ENCODE results near the gene RDM1.

The RDM1 gene

GRCh38 chr17:35930211-35931065, at the start of gene RDM1:
Gene RDM1, minus strand, starts transcription at chr17:35930773. Its CDS starts 46 bp downstream, at chr17:35930727.
- peak; percentile 64 for DNase-seq (ENCODE audit: low read depth)
- peak within 1 kb of the TSS; percentile 54 for H3K4me3 ChIP-seq (ENCODE audit: low read depth, low read length)
- no peak for TF ChIP-seq CTCF (conservative IDR thresholded peaks at IDR 0.05; ENCODE audit: low read depth, low read length)

- DNase-seq (ENCODE audit: low read depth) = no peak
- H3K4me3 ChIP-seq (ENCODE audit: low read depth, low read length) = no peak overlapping the region
- TF ChIP-seq CTCF (conservative IDR thresholded peaks at IDR 0.05; ENCODE audit: low read depth, low read length) = no peak
These were observed 47.8 kb upstream of the RDM1 start for GRCh38 chr17:35978346-35978745.

- no peak for TF ChIP-seq CTCF (conservative IDR thresholded peaks at IDR 0.05; ENCODE audit: low read depth, low read length)
- DNase-seq (ENCODE audit: low read depth) = no peak
- H3K4me3 ChIP-seq (ENCODE audit: low read depth, low read length) = no peak overlapping the region
These were observed 46.9 kb upstream of the RDM1 start for GRCh38 chr17:35977509-35977908.

GRCh38 chr17:35973333-35974260, 43.0 kb upstream of the RDM1 start:
- H3K4me3 ChIP-seq (ENCODE audit: low read depth, low read length) = no peak overlapping the region
- DNase-seq (ENCODE audit: low read depth) = peak; percentile 47
- TF ChIP-seq CTCF (conservative IDR thresholded peaks at IDR 0.05; ENCODE audit: low read depth, low read length) = no peak

- TF ChIP-seq CTCF (conservative IDR thresholded peaks at IDR 0.05; ENCODE audit: low read depth, low read length) = no peak
- no peak for DNase-seq (ENCODE audit: low read depth)
- no peak overlapping the region for H3K4me3 ChIP-seq (ENCODE audit: low read depth, low read length)
These were observed 42.4 kb upstream of the RDM1 start for GRCh38 chr17:35972945-35973332.

- TF ChIP-seq CTCF (conservative IDR thresholded peaks at IDR 0.05; ENCODE audit: low read depth, low read length) = no peak
- no peak for DNase-seq (ENCODE audit: low read depth)
- H3K4me3 ChIP-seq (ENCODE audit: low read depth, low read length) = no peak overlapping the region
These were observed 42.0 kb upstream of the RDM1 start for GRCh38 chr17:35972535-35972934.
